K562 (cell line): Measurements from ENCODE around the gene TM9SF4. TPM values are rescaled to one million over a fixed set of nuclear protein-coding genes. Genes with fewer than 3 reads are reported as not detected.

Experiments used
- RBM25 ChIP-seq: fragments of 200-400 bp; formaldehyde crosslinking; IDR thresholded peaks from 2 replicates; pipeline ENCODE4 v1.6.1; 2018; ENCODE audit warnings: low read length, low read depth, moderate library complexity; ENCODE audit not compliant: severe bottlenecking
- polyA plus RNA-seq, 8 experiments: library from polyadenylated mRNA; depleted of rRNA in 4 of 8; stranded (reverse) in 5 of 8; unstranded in 3 of 8; fragments of >200 nt; fragmentation: Nextera tagmentation in 2 of 8; fragmentation: Illumina TruSeq in 1 of 8; extraction: Ambion mirVana in 2 of 8; extraction: Trizol in 1 of 8; gene quantifications; 2 replicates each; pipeline versions ENCODE4 v1.2.1 to v1.2.3, GENCODE V29; 2011 to 2014; ENCODE audit warnings: inconsistent platforms in 1 of 8, missing spikeins in 1 of 8
- total RNA-seq, 7 experiments: library from RNA; depleted of rRNA in 6 of 7; stranded (reverse); fragments of >200 nt in 6 of 7; fragmentation: Illumina TruSeq in 2 of 7; extraction: Trizol in 2 of 7; gene quantifications; 2 replicates each; pipeline versions ENCODE4 v1.2.1 to v1.2.3, GENCODE V29; 2011 to 2021; ENCODE audit warnings: low replicate concordance in 1 of 7
- TF ChIP-seq, protein P1 (sequence below), 2 experiments: fragments of 450-650 bp; IDR thresholded peaks; 2 replicates each; pipeline ENCODE4 v1.6.1; 2016; ENCODE audit warnings: mild to moderate bottlenecking in 2 of 2, borderline replicate concordance in 1 of 2, low read depth in 1 of 2, moderate library complexity in 1 of 2
- TF ChIP-seq, protein P2 (sequence below): fragments of 250-450 bp; sonication (Bioruptor Pico); IDR thresholded peaks from 2 replicates; pipeline ENCODE4 v1.4.0; 2020; ENCODE audit warnings: mild to moderate bottlenecking, moderate library complexity

TM9SF4 gene
- total and polyA plus RNA-seq, 9 of the 15 experiments (the other 6 are each of a cell fraction or from before 2014, with no cell fraction given) = 14.5 to 46.3 (median 26.9) TPM

GRCh38 chr20:32078322-32078721 lies 31.2 kb upstream of the TM9SF4 start (continued):
- TF ChIP-seq, protein P1, sequence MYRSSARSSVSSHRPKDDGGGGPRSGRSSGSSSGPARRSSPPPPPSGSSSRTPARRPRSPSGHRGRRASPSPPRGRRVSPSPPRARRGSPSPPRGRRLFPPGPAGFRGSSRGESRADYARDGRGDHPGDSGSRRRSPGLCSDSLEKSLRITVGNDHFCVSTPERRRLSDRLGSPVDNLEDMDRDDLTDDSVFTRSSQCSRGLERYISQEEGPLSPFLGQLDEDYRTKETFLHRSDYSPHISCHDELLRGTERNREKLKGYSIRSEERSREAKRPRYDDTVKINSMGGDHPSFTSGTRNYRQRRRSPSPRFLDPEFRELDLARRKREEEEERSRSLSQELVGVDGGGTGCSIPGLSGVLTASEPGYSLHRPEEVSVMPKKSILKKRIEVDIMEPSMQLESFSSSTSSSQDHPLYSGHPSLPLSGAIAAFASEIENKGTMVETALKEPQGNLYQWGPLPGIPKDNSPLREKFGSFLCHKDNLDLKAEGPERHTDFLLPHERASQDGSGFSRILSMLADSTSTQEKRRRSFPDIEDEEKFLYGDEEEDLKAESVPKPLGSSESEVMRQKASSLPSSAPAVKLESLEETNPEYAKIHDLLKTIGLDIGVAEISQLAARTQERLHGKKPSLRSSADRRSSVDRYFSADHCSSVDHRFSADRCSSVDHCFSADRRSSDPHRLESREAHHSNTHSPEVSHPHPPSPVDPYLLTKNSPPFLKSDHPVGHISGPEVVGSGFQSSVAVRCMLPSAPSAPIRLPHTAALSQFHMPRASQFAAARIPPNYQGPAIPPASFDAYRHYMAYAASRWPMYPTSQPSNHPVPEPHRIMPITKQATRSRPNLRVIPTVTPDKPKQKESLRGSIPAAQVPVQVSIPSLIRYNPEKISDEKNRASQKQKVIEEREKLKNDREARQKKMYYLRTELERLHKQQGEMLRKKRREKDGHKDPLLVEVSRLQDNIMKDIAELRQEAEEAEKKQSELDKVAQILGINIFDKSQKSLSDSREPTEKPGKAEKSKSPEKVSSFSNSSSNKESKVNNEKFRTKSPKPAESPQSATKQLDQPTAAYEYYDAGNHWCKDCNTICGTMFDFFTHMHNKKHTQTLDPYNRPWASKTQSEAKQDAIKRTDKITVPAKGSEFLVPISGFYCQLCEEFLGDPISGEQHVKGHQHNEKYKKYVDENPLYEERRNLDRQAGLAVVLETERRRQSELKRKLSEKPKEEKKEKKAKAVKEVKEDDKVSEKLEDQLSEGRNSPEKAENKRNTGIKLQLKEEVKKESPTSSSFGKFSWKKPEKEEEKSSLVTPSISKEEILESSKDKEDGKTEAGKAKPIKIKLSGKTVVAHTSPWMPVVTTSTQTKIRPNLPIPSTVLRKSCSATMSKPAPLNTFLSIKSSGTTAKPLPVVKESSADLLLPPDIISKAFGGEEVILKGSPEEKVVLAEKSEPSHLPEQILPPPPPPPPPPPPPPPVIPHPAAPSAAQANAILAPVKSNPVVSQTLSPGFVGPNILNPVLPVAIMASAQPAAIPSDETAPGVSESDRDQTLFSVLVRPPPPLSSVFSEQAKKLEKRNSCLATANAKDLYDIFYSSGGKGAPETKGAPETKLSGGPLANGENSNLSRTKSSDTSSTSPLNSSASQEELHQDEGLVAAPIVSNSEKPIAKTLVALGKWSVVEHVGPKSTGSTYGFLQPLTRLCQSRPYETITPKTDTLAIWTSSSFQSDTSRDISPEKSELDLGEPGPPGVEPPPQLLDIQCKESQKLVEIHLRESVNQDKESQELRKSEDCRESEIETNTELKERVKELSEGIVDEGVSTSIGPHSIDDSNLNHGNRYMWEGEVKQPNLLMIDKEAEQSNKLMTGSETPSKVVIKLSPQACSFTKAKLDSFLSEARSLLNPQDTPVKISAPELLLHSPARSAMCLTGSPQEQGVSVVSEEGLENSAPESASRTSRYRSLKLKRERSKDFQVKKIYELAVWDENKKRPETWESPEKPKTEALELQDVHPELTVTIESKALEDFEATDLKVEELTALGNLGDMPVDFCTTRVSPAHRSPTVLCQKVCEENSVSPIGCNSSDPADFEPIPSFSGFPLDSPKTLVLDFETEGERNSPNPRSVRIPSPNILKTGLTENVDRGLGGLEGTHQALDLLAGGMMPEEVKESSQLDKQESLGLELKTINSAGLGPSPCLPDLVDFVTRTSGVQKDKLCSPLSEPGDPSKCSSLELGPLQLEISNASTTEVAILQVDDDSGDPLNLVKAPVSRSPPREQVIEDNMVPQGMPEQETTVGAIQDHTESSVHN (IDR thresholded peaks at IDR 0.05; ENCODE audit: borderline replicate concordance in 1 of 2, low read depth in 1 of 2) = no peak
- TF ChIP-seq RBM25 = peak; percentile 86
- TF ChIP-seq, protein P2, sequence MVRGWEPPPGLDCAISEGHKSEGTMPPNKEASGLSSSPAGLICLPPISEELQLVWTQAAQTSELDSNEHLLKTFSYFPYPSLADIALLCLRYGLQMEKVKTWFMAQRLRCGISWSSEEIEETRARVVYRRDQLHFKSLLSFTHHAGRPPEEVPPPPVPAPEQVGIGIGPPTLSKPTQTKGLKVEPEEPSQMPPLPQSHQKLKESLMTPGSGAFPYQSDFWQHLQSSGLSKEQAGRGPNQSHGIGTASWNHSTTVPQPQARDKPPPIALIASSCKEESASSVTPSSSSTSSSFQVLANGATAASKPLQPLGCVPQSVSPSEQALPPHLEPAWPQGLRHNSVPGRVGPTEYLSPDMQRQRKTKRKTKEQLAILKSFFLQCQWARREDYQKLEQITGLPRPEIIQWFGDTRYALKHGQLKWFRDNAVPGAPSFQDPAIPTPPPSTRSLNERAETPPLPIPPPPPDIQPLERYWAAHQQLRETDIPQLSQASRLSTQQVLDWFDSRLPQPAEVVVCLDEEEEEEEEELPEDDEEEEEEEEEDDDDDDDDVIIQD = no peak
